ENCODE measurements around the gene ADORA2B.
A peak's percentile ranks its signal among the peaks of the same experiment; 100 is the strongest.
"Not testable (repeated sequence)": the region's sequence is repeated elsewhere in the genome, so short reads cannot be mapped to it uniquely, and the experiment has no call there.

ADORA2B gene

GRCh38 chr17:15935891-15936290 lies 9.0 kb upstream of the ADORA2B start:
- TF ChIP-seq, protein P1, sequence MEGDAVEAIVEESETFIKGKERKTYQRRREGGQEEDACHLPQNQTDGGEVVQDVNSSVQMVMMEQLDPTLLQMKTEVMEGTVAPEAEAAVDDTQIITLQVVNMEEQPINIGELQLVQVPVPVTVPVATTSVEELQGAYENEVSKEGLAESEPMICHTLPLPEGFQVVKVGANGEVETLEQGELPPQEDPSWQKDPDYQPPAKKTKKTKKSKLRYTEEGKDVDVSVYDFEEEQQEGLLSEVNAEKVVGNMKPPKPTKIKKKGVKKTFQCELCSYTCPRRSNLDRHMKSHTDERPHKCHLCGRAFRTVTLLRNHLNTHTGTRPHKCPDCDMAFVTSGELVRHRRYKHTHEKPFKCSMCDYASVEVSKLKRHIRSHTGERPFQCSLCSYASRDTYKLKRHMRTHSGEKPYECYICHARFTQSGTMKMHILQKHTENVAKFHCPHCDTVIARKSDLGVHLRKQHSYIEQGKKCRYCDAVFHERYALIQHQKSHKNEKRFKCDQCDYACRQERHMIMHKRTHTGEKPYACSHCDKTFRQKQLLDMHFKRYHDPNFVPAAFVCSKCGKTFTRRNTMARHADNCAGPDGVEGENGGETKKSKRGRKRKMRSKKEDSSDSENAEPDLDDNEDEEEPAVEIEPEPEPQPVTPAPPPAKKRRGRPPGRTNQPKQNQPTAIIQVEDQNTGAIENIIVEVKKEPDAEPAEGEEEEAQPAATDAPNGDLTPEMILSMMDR (IDR thresholded peaks at IDR 0.05; ENCODE audit: insufficient read depth, low read length): no peak
- no peak for TF ChIP-seq REST (IDR thresholded peaks at IDR 0.05; ENCODE audit: insufficient replicate concordance, low read depth)
- TF ChIP-seq POLR2AphosphoS5 (IDR thresholded peaks at IDR 0.05; ENCODE audit: low read depth): no peak
- no peak for TF ChIP-seq GABPA (IDR thresholded peaks at IDR 0.05; ENCODE audit: low read depth)
- TF ChIP-seq SPI1 (IDR thresholded peaks at IDR 0.05; ENCODE audit: borderline replicate concordance, low read depth): no peak
- H3K4me3 ChIP-seq (replicated peaks; ENCODE audit: insufficient read depth, low read length): no peak overlapping the region
- H3K27me3 ChIP-seq (ENCODE audit: insufficient read depth, poor library complexity, severe bottlenecking): no peaks in the 10 kb centered on the region
- H3K27ac ChIP-seq (replicated peaks): no peak overlapping the region
- DNase-seq (ENCODE audit: low read depth in 1 of 2, low spot score in 1 of 2): no peak

GRCh38 chr17:15936481-15936880 lies 8.4 kb upstream of the ADORA2B start:
- not testable (repeated sequence) for H3K27me3 ChIP-seq (ENCODE audit: insufficient read depth, poor library complexity, severe bottlenecking); DNase-seq (ENCODE audit: low read depth in 1 of 2, low spot score in 1 of 2); H3K27ac ChIP-seq (replicated peaks); H3K4me3 ChIP-seq (replicated peaks; ENCODE audit: insufficient read depth, low read length)

DNA sequence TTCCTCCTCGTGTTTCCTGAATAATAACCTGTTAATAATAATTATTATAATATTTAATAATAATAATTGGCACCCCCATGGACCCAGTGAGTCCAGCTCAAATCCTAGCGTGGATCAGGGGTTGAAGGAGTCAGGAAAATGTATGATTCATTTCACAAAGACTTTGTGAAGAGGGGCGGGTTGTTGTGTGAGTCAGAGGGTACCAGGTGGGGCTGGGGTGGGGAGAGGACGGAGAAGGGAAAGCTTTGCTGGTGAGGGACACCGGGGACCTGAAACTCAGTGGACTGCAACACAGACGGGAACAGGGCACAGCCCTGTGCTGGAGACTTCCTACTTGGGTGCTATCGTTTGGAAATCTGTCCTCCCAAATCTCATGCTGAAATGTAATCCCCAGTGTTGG lies 3.1 kb upstream of the ADORA2B start:
- no peak for DNase-seq (ENCODE audit: low read depth in 1 of 2, low spot score in 1 of 2)

More for the DNA sequence above, 3.1 kb upstream of the ADORA2B start:
- Histone ChIP-seq H3K27me3 (ENCODE audit: insufficient read depth, poor library complexity, severe bottlenecking) (no peaks in the 10 kb centered on the region), H3K27ac (replicated peaks) (peak overlapping the region; percentile 67), H3K4me3 (replicated peaks; ENCODE audit: insufficient read depth, low read length) (no peak overlapping the region)
- TF ChIP-seq REST (IDR thresholded peaks at IDR 0.05; ENCODE audit: insufficient replicate concordance, low read depth): no peak
- TF ChIP-seq POLR2AphosphoS5 (IDR thresholded peaks at IDR 0.05; ENCODE audit: low read depth): no peak
- no peak for TF ChIP-seq SPI1 (IDR thresholded peaks at IDR 0.05; ENCODE audit: borderline replicate concordance, low read depth)
- TF ChIP-seq GABPA (IDR thresholded peaks at IDR 0.05; ENCODE audit: low read depth): no peak
- TF ChIP-seq, protein P1 (IDR thresholded peaks at IDR 0.05; ENCODE audit: insufficient read depth, low read length): no peak
